GM12878 (cell line): ENCODE measurements around the gene ADCYAP1R1.

Experiments
- ATF3 ChIP-seq: IDR thresholded peaks from 2 replicates; pipeline ENCODE4 v1.6.1; 2011; ENCODE audit warnings: low read depth, mild to moderate bottlenecking, low read length, moderate library complexity, borderline replicate concordance; ENCODE audit errors: extremely low read depth
- CREB1 ChIP-seq: IDR thresholded peaks from 2 replicates; pipeline ENCODE4 v1.6.1; 2012; ENCODE audit warnings: low read depth, mild to moderate bottlenecking, inconsistent platforms
- EP300 ChIP-seq, 2 experiments: fragments of 150-350 bp in 1 of 2; IDR thresholded peaks; 2 replicates each; pipeline ENCODE4 v1.6.1; 2011 to 2012; ENCODE audit warnings: low read depth in 2 of 2, low read length in 2 of 2, borderline replicate concordance in 1 of 2, improper control_type of control experiment in 1 of 2, inconsistent platforms in 1 of 2; ENCODE audit not compliant: control insufficient read depth in 1 of 2
- EZH2 ChIP-seq: IDR thresholded peaks from 2 replicates; pipeline ENCODE4 v1.6.1; 2012; ENCODE audit warnings: low read depth, mild to moderate bottlenecking, control low read depth, inconsistent platforms, low read length, borderline replicate concordance; ENCODE audit not compliant: control insufficient read depth
- POLR2A ChIP-seq: IDR thresholded peaks from 2 replicates; pipeline ENCODE4 v1.6.1; 2011; ENCODE audit warnings: low read depth, mild to moderate bottlenecking, low read length
- TCF7 ChIP-seq: IDR thresholded peaks from 2 replicates; pipeline ENCODE4 v1.6.1; 2014; ENCODE audit warnings: antibody characterized with exemption, borderline replicate concordance
- TF ChIP-seq, protein P1 (sequence below), 3 experiments: IDR thresholded peaks in 2 of 3; conservative IDR thresholded peaks in 1 of 3; 2 replicates each; pipeline ENCODE4 v1.5.1; 2011; ENCODE audit warnings: low read depth in 3 of 3, low read length in 3 of 3, mild to moderate bottlenecking in 3 of 3, control low read depth in 2 of 3, moderate library complexity in 2 of 3, inconsistent platforms in 1 of 3, mixed read lengths in 1 of 3; ENCODE audit not compliant: control insufficient read depth in 2 of 3, insufficient read depth in 1 of 3; ENCODE audit errors: extremely low read depth in 1 of 3
- TF ChIP-seq, protein P2 (sequence below): IDR thresholded peaks from 2 replicates; pipeline ENCODE4 v1.6.1; 2012; ENCODE audit warnings: mild to moderate bottlenecking, low read depth, low read length

- TF ChIP-seq POLR2A (no peak), EP300 (IDR thresholded peaks at IDR 0.05; ENCODE audit: borderline replicate concordance in 1 of 2, control insufficient read depth in 1 of 2, low read depth in 2 of 2, low read length in 2 of 2) (no peak), ATF3 (no peak), EZH2 (no peak), TCF7 (no peak), CREB1 (no peak)
- TF ChIP-seq, protein P1, sequence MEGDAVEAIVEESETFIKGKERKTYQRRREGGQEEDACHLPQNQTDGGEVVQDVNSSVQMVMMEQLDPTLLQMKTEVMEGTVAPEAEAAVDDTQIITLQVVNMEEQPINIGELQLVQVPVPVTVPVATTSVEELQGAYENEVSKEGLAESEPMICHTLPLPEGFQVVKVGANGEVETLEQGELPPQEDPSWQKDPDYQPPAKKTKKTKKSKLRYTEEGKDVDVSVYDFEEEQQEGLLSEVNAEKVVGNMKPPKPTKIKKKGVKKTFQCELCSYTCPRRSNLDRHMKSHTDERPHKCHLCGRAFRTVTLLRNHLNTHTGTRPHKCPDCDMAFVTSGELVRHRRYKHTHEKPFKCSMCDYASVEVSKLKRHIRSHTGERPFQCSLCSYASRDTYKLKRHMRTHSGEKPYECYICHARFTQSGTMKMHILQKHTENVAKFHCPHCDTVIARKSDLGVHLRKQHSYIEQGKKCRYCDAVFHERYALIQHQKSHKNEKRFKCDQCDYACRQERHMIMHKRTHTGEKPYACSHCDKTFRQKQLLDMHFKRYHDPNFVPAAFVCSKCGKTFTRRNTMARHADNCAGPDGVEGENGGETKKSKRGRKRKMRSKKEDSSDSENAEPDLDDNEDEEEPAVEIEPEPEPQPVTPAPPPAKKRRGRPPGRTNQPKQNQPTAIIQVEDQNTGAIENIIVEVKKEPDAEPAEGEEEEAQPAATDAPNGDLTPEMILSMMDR (IDR thresholded peaks at IDR 0.05 in 2 of 3, conservative IDR thresholded peaks at IDR 0.05 in 1 of 3; ENCODE audit: control insufficient read depth in 2 of 3, extremely low read depth in 1 of 3, insufficient read depth in 1 of 3, low read depth in 3 of 3, low read length in 3 of 3): no peak
- TF ChIP-seq, protein P2, sequence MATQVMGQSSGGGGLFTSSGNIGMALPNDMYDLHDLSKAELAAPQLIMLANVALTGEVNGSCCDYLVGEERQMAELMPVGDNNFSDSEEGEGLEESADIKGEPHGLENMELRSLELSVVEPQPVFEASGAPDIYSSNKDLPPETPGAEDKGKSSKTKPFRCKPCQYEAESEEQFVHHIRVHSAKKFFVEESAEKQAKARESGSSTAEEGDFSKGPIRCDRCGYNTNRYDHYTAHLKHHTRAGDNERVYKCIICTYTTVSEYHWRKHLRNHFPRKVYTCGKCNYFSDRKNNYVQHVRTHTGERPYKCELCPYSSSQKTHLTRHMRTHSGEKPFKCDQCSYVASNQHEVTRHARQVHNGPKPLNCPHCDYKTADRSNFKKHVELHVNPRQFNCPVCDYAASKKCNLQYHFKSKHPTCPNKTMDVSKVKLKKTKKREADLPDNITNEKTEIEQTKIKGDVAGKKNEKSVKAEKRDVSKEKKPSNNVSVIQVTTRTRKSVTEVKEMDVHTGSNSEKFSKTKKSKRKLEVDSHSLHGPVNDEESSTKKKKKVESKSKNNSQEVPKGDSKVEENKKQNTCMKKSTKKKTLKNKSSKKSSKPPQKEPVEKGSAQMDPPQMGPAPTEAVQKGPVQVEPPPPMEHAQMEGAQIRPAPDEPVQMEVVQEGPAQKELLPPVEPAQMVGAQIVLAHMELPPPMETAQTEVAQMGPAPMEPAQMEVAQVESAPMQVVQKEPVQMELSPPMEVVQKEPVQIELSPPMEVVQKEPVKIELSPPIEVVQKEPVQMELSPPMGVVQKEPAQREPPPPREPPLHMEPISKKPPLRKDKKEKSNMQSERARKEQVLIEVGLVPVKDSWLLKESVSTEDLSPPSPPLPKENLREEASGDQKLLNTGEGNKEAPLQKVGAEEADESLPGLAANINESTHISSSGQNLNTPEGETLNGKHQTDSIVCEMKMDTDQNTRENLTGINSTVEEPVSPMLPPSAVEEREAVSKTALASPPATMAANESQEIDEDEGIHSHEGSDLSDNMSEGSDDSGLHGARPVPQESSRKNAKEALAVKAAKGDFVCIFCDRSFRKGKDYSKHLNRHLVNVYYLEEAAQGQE: no peak
Measured at GRCh38 chr7:31095286-31096197, 43.4 kb downstream of the ADCYAP1R1 start.
